HAP-1 (cell line): ENCODE measurements around the gene PRSS53.

Source experiments
- DNase-seq, 2 experiments: peaks; one replicate each; pipeline ENCODE4 v3.0.0-alpha.2; 2016 to 2020; ENCODE audit warnings: low spot score in 2 of 2
- H3K27me3 ChIP-seq: fragments of 250-450 bp; sonication (Bioruptor Pico); 2 replicates; pipeline ENCODE4 v1.5.1; 2020; ENCODE audit warnings: low read depth, mild to moderate bottlenecking, moderate library complexity
- H3K36me3 ChIP-seq: fragments of 250-450 bp; sonication (Bioruptor Pico); replicated peaks from 2 replicates; pipeline ENCODE4 v1.5.1; 2020; ENCODE audit warnings: mild to moderate bottlenecking
- H3K4me1 ChIP-seq: fragments of 250-450 bp; sonication (Bioruptor Pico); 2 replicates; pipeline ENCODE4 v1.5.1; 2020; ENCODE audit warnings: mild to moderate bottlenecking
- H3K4me3 ChIP-seq: fragments of 250-450 bp; sonication (Bioruptor Pico); 2 replicates; pipeline ENCODE4 v1.5.1; 2020; ENCODE audit warnings: mild to moderate bottlenecking, moderate library complexity
- H3K9me3 ChIP-seq: fragments of 250-450 bp; sonication (Bioruptor Pico); 2 replicates; pipeline ENCODE4 v1.5.1; 2020; ENCODE audit warnings: mild to moderate bottlenecking, moderate library complexity
- in situ Hi-C: fragments of 300-500 bp; cut with MboI; formaldehyde crosslinking; loops from 3 replicates; pipeline ENCODE4 v1.14.3; 2020; ENCODE audit warnings: low sequenced_read_pairs, inconsistent platforms, mixed read lengths

Gene PRSS53

GRCh38 chr16:31081428-31082351 is 7.1 kb downstream of the PRSS53 start:
- in situ Hi-C loops, result no loop called here
- Histone ChIP-seq H3K4me1 (no peaks in the 10 kb centered on the region), H3K9me3 (no peaks in the 10 kb centered on the region), H3K27me3 (no peaks in the 10 kb centered on the region), H3K36me3 (peaks cover 50% of the 10 kb centered on the region), H3K4me3 (no peak overlapping the region)
- no peak for DNase-seq

- H3K4me1 ChIP-seq, result no peaks in the 10 kb centered on the region
- no peaks in the 10 kb centered on the region for H3K9me3 ChIP-seq
- in situ Hi-C loops, result no loop called here
- no peaks in the 10 kb centered on the region for H3K27me3 ChIP-seq
- H3K36me3 ChIP-seq, result peaks cover 54% of the 10 kb centered on the region
- no peak overlapping the region for H3K4me3 ChIP-seq
- DNase-seq, result no peak
Observed at GRCh38 chr16:31080756-31081419, 7.9 kb downstream of the PRSS53 start.

GRCh38 chr16:31080035-31080629 is 8.6 kb downstream of the PRSS53 start:
- in situ Hi-C loops, result no loop called here
- Histone ChIP-seq H3K27me3 (no peaks in the 10 kb centered on the region), H3K9me3 (no peaks in the 10 kb centered on the region), H3K4me1 (0 out of 2 replicates have a peak, but pooled peaks cover under 1% of the 10 kb centered on the region), H3K4me3 (no peak overlapping the region), H3K36me3 (peaks cover 54% of the 10 kb centered on the region)
- no peak for DNase-seq

- no peak overlapping the region for H3K4me3 ChIP-seq
- no peaks in the 10 kb centered on the region for H3K9me3 ChIP-seq
- no peak for DNase-seq
- H3K27me3 ChIP-seq, result no peaks in the 10 kb centered on the region
- in situ Hi-C loops, result no loop called here
- 0 out of 2 replicates have a peak, but pooled peaks cover 3% of the 10 kb centered on the region for H3K4me1 ChIP-seq
- peaks cover 54% of the 10 kb centered on the region for H3K36me3 ChIP-seq
Observed at GRCh38 chr16:31079342-31079944, 9.3 kb downstream of the PRSS53 start.

- no peak for DNase-seq
Observed at GRCh38 chr16:31078597-31079341, 10.0 kb downstream of the PRSS53 start.

GRCh38 chr16:31077592-31078396 is 10.9 kb downstream of the PRSS53 start:
- 0 out of 2 replicates have a peak, but pooled peaks cover 3% of the 10 kb centered on the region for H3K4me1 ChIP-seq
- in situ Hi-C loops, result no loop called here
- no peak for DNase-seq
- peaks cover 47% of the 10 kb centered on the region for H3K36me3 ChIP-seq
- H3K9me3 ChIP-seq, result no peaks in the 10 kb centered on the region
- no peak overlapping the region for H3K4me3 ChIP-seq
- no peaks in the 10 kb centered on the region for H3K27me3 ChIP-seq

More at GRCh38 chr16:31078597-31079341, 10.0 kb downstream of the PRSS53 start:
- Histone ChIP-seq H3K4me1 (0 out of 2 replicates have a peak, but pooled peaks cover 3% of the 10 kb centered on the region), H3K4me3 (no peak overlapping the region), H3K27me3 (no peaks in the 10 kb centered on the region), H3K9me3 (no peaks in the 10 kb centered on the region), H3K36me3 (peaks cover 47% of the 10 kb centered on the region)
- in situ Hi-C loops, result no loop called here

- no peak for DNase-seq
- in situ Hi-C loops, result no loop called here
- H3K4me3 ChIP-seq, result no peak overlapping the region
- H3K27me3 ChIP-seq, result no peaks in the 10 kb centered on the region
- H3K36me3 ChIP-seq, result peaks cover 47% of the 10 kb centered on the region
- no peaks in the 10 kb centered on the region for H3K9me3 ChIP-seq
- 0 out of 2 replicates have a peak, but pooled peaks cover 3% of the 10 kb centered on the region for H3K4me1 ChIP-seq
Observed at GRCh38 chr16:31077024-31077423, 11.7 kb downstream of the PRSS53 start.

GRCh38 chr16:31076319-31076718 is 12.4 kb downstream of the PRSS53 start:
- Histone ChIP-seq H3K4me1 (peaks cover 6% of the 10 kb centered on the region; the same call in 1 of the 2 replicates), H3K27me3 (no peaks in the 10 kb centered on the region), H3K9me3 (no peaks in the 10 kb centered on the region), H3K36me3 (peaks cover 43% of the 10 kb centered on the region), H3K4me3 (no peak overlapping the region)
- in situ Hi-C loops, result no loop called here
- no peak for DNase-seq

GRCh38 chr16:31074814-31075183 is 13.9 kb downstream of the PRSS53 start:
- Histone ChIP-seq H3K4me3 (peak overlapping the region; percentile 92), H3K4me1 (peaks cover 7% of the 10 kb centered on the region; the same call in 1 of the 2 replicates), H3K36me3 (peaks cover 28% of the 10 kb centered on the region), H3K9me3 (no peaks in the 10 kb centered on the region), H3K27me3 (no peaks in the 10 kb centered on the region)
- no peak for DNase-seq
- in situ Hi-C loops, result no loop called here

- DNase-seq, result peak; percentile 98 to 99
- peaks cover 23% of the 10 kb centered on the region for H3K36me3 ChIP-seq
- in situ Hi-C loops, result no loop called here
- no peaks in the 10 kb centered on the region for H3K27me3 ChIP-seq
- H3K4me3 ChIP-seq, result peak within 1 kb of the TSS; percentile 92
- no peaks in the 10 kb centered on the region for H3K9me3 ChIP-seq
- peaks cover 7% of the 10 kb centered on the region; the same call in 1 of the 2 replicates for H3K4me1 ChIP-seq
Observed at GRCh38 chr16:31073970-31074813, 14.6 kb downstream of the PRSS53 start, which contains the start of the genes ZNF646 and ZNF668. TSS of gene ZNF646 (plus strand) at chr16:31074422. CDS start at chr16:31076325, 1,903 bp downstream. TSS of gene ZNF668 (minus strand) at chr16:31074240. CDS start at chr16:31064459, 9,781 bp downstream.

- Histone ChIP-seq H3K9me3 (no peaks in the 10 kb centered on the region), H3K27me3 (no peaks in the 10 kb centered on the region), H3K36me3 (peaks cover 16% of the 10 kb centered on the region), H3K4me1 (peaks cover 7% of the 10 kb centered on the region; the same call in 1 of the 2 replicates), H3K4me3 (peak overlapping the region; percentile 92)
- in situ Hi-C loops, result no loop called here
- peak; percentile 89 to 96 for DNase-seq
Observed at GRCh38 chr16:31073142-31073969, 15.4 kb downstream of the PRSS53 start.
